H7 (cell line): ENCODE data around the gene PIK3R6. TPM values are rescaled to one million over a fixed set of nuclear protein-coding genes. Genes with fewer than 3 reads are reported as not detected.

Source experiments
- DNase-seq: peaks from one replicate; pipeline ENCODE4 v3.0.0; 2012
- H3K27me3 ChIP-seq: 2 replicates; pipeline ENCODE4 v1.6.0; 2011; ENCODE audit warnings: mild to moderate bottlenecking, low read length; ENCODE audit not compliant: control insufficient read depth, insufficient read depth
- H3K36me3 ChIP-seq: replicated peaks from 2 replicates; pipeline ENCODE4 v1.5.1; 2011; ENCODE audit warnings: low read length; ENCODE audit not compliant: control insufficient read depth, insufficient read depth
- H3K4me3 ChIP-seq: 2 replicates; pipeline ENCODE4 v1.5.1; 2011; ENCODE audit warnings: low read depth, mild to moderate bottlenecking, control low read depth, low read length, moderate library complexity; ENCODE audit not compliant: insufficient read depth
- total RNA-seq: library from RNA; depleted of rRNA; stranded (reverse); fragments of >200 nt; shearing (Covaris generic); gene quantifications from 2 replicates; pipeline ENCODE4 v1.2.3, GENCODE V29; 2014; rRNA removed

Gene PIK3R6
- total RNA-seq, 1 experiment from 2014 or later: 0.14 TPM

DNA sequence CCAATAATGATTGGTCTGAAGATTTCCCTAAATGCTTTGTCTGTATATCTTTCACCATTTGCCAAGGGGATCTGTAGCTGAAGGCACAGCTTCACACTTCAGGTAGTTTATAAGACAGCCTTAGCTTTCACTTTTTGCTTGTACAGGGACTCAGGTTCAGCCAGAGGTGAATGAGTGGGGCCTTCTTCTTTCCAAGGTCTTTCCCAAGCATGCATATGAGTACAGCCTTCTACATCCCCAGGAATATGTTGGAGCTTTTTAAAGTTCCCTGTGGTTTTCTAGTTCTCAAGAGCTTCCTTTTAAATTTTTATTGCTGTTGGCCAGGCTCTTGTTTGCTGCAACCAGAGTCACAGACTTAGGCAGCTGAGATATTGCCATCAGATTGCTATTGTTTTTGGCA is 91.2 kb downstream of the PIK3R6 start:
- DNase-seq: no peak
- Histone ChIP-seq H3K36me3 (no peaks in the 10 kb centered on the region), H3K27me3 (no peaks in the 10 kb centered on the region), H3K4me3 (no peak overlapping the region)

DNA sequence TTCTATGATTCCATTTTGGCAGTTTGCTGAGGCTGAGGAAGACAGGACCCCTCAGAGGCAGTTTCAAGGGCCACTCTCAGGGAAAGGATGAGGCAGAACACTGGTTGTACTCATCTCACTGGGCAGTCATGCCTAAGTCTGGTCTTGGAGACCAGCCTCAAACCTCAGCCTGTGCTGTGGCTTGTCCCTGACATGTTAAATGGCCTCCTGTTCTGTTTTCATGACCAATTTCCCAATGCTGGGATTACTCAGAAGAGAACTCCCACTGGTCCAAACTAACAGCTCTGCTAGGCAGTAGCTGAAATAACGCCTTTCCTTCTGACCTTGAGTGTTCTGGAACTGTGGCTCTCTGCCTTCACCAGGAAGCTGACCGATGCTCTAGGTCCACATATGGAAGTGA is 100.7 kb downstream of the PIK3R6 start:
- no peaks in the 10 kb centered on the region for H3K27me3 ChIP-seq
- no peaks in the 10 kb centered on the region for H3K36me3 ChIP-seq
- DNase-seq: no peak
- no peak overlapping the region for H3K4me3 ChIP-seq

GRCh38 chr17:8762012-8762411 is 105.5 kb downstream of the PIK3R6 start:
- no peaks in the 10 kb centered on the region for H3K36me3 ChIP-seq
- no peaks in the 10 kb centered on the region for H3K27me3 ChIP-seq
- no peak overlapping the region for H3K4me3 ChIP-seq
- DNase-seq: no peak

GRCh38 chr17:8758137-8758596 is 109.3 kb downstream of the PIK3R6 start, which contains the start of gene SPDYE4:
Gene SPDYE4 (minus strand): TSS chr17:8758546. CDS start chr17:8758382, 164 bp downstream.
- Histone ChIP-seq H3K27me3 (no peaks in the 10 kb centered on the region), H3K36me3 (no peaks in the 10 kb centered on the region), H3K4me3 (no peak within 1 kb of the TSS)
- DNase-seq: no peak

DNA sequence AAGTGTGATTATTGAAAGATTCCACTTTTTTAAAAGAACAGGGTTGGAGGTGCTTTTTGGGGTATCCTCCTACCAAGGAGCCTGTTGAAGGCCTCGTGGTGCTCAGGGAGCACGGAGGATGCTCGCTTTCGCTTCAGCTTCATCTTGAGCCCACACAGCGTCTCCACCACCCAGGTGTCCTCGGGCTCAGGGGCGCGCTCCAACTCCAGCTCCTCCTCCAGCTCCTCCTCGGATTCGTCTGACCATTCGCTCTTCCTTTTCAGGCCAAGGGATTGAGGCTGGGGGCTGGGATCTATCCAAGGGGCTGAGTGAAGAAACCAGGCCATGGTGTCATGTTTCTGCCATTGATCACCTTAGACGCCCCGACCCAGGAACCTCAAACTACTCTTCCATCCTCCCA is 110.3 kb downstream of the PIK3R6 start:
- no peak for DNase-seq
- no peaks in the 10 kb centered on the region for H3K36me3 ChIP-seq

DNA sequence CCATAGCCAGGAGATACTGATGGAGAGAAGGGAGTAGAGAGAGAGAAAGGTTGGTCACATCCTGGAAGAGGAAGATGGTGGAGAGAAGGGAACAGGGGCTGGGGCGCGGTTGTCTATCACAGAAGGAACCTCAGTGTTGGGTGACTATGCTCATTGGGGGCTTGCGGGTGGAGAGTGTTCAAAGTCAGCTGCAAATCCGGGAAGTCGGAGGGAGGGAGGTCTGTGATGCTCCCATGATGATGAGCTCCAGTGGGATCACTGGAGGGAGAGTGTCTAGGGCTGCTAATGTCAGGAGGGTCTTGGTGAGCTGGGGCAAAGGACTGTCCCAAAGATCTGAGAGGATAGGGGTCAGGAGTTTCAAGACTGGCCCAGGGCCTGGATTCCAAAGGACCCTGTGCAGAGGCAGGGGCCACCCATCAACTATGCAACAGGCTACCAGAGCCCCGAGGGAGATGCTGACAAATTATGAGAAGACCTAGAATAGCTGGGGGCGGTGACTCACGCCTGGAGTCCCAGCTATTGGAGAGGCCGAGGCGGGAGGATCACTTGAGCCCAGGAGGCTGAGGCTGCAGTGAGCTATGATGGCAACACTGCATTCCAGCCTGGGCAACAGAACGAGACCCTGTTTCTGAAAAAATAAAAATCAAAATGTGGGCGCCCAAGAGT is 111.8 kb downstream of the PIK3R6 start:
- H3K27me3 ChIP-seq: no peaks in the 10 kb centered on the region
- no peak overlapping the region for H3K4me3 ChIP-seq
- DNase-seq: no peak
- H3K36me3 ChIP-seq: no peaks in the 10 kb centered on the region

More for the DNA sequence above, 110.3 kb downstream of the PIK3R6 start:
- H3K4me3 ChIP-seq: no peak overlapping the region
- H3K27me3 ChIP-seq: no peaks in the 10 kb centered on the region

GRCh38 chr17:8754890-8755289 is 112.6 kb downstream of the PIK3R6 start:
- DNase-seq: no peak
- Histone ChIP-seq H3K4me3 (no peak overlapping the region), H3K27me3 (no peaks in the 10 kb centered on the region), H3K36me3 (no peaks in the 10 kb centered on the region)

GRCh38 chr17:8753976-8754440 is 113.5 kb downstream of the PIK3R6 start:
- H3K4me3 ChIP-seq: no peak overlapping the region
- peak; percentile 67 for DNase-seq

DNA sequence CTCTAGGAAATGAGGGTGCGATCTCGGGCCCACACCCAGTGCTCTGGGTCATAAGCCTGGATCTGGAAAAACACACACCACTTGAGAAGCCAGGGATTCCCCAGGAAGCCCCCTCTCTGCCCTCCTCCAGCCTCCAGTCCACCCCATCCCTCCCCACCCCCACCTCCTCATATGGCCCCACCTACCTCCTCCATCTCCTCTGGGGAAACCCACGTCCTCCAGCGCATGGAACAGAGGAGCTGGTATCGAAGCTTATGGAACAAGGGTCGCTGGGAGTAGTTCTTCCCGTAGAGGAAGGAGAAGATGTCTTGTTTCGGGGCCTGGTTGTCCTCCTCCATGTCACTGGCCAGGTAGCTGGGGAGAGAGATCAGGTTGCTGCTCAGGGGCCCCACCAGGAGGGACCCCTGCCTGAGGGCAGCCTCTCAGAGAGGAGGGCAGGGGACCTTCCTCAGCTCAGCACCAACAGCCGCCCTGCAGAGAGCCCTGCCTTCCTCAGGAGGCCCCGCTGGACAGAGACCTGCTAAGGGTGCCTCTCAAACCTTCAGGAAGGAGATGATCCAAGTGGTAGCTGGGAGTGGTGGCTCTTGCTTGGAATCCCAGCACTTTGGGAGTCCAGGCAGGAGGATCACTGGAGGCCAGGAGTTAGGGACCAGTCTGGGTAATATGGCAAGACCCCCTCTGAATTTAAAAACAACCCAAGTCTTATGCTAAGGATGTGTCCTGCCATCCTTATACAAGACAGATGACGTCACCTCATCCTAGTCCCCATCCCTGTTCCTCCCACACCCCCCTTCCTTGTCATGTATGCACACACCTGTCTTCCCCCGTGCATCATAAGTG is 114.1 kb downstream of the PIK3R6 start:
- DNase-seq: no peak
- H3K36me3 ChIP-seq: no peaks in the 10 kb centered on the region
- H3K4me3 ChIP-seq: no peak overlapping the region
- H3K27me3 ChIP-seq: no peaks in the 10 kb centered on the region

More at GRCh38 chr17:8753976-8754440, 113.5 kb downstream of the PIK3R6 start:
- Histone ChIP-seq H3K27me3 (no peaks in the 10 kb centered on the region), H3K36me3 (no peaks in the 10 kb centered on the region)

Other genes starting within 250 kb of the PIK3R6 start
- 84.4 and 103 TPM in 2 replicates for gene MYH10, start 236.9 kb downstream of the PIK3R6 start, total RNA-seq
- gene CCDC42, start 122.8 kb downstream of the PIK3R6 start, total RNA-seq: not detected in 2 replicates
- not detected in 2 replicates for gene SPDYE4, start 109.1 kb downstream of the PIK3R6 start, total RNA-seq
- gene MFSD6L, start 68.3 kb downstream of the PIK3R6 start, total RNA-seq: 0.07 TPM in 1 of 2 replicates, not detected in the other
- 13.3 and 33.6 TPM in 2 replicates for gene PIK3R5, start 98.0 kb upstream of the PIK3R6 start, total RNA-seq
- 8.9 and 19.1 TPM in 2 replicates for gene NTN1, start 153.8 kb upstream of the PIK3R6 start, total RNA-seq